ENCODE data around the gene PAEP.

DNA sequence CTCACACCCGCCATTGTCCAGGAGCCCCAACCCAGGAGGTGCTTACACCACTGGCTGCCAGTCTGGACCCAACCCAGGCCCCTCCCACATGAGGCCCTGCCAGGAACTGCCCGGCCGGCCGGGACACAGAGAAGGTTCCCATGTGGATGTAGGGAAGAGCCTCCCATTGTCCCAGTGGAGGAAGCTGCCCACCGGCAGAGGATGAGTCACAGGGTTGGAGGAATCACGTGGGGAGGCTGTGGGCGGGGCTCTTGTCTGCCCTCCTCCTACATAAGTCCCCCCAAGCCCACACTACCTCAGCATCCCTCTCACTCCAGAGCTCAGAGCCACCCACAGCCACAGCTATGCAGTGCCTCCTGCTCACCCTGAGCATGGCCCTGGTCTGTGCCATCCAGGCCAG, 26.1 kb downstream of the PAEP start:
- TF ChIP-seq, protein P1, sequence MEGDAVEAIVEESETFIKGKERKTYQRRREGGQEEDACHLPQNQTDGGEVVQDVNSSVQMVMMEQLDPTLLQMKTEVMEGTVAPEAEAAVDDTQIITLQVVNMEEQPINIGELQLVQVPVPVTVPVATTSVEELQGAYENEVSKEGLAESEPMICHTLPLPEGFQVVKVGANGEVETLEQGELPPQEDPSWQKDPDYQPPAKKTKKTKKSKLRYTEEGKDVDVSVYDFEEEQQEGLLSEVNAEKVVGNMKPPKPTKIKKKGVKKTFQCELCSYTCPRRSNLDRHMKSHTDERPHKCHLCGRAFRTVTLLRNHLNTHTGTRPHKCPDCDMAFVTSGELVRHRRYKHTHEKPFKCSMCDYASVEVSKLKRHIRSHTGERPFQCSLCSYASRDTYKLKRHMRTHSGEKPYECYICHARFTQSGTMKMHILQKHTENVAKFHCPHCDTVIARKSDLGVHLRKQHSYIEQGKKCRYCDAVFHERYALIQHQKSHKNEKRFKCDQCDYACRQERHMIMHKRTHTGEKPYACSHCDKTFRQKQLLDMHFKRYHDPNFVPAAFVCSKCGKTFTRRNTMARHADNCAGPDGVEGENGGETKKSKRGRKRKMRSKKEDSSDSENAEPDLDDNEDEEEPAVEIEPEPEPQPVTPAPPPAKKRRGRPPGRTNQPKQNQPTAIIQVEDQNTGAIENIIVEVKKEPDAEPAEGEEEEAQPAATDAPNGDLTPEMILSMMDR (IDR thresholded peaks at IDR 0.05): no peak
- TF ChIP-seq POLR2A (IDR thresholded peaks at IDR 0.05): no peak

Measured in uterus (tissue), 2 donors.